Keratinocyte (primary cell): Measurements from ENCODE around the gene CCDC89. TPM values are rescaled to one million over a fixed set of nuclear protein-coding genes. Genes with fewer than 3 reads are reported as not detected.

Experiments used
- DNase-seq: peaks from one replicate; pipeline ENCODE4 v3.0.0-alpha.2; 2011; ENCODE audit warnings: low read depth, missing footprints, low spot score
- FAIRE-seq: peaks from 2 replicates; lab custom pipeline; 2011; peaks lifted over from hg19 to GRCh38; lab: Jason Lieb, UNC
- H2AFZ ChIP-seq: 2 replicates; pipeline ENCODE4 v1.6.0; 2012; ENCODE audit warnings: low read length, control low read depth, inconsistent platforms; ENCODE audit not compliant: control insufficient read depth
- H3K27ac ChIP-seq: 2 replicates; pipeline ENCODE4 v1.5.1; 2011; ENCODE audit warnings: low read length; ENCODE audit not compliant: control insufficient read depth, insufficient read depth
- H3K27me3 ChIP-seq: 3 replicates; pipeline ENCODE4 v1.6.0; 2011; ENCODE audit warnings: low read length; ENCODE audit not compliant: control insufficient read depth, insufficient read depth; ENCODE audit errors: extremely low read depth
- H3K36me3 ChIP-seq, 2 experiments: 2 replicates in 1 of 2; 3 replicates in 1 of 2; pipeline ENCODE4 v1.5.1; 2011; ENCODE audit warnings: low read length in 2 of 2, mild to moderate bottlenecking in 1 of 2; ENCODE audit not compliant: control insufficient read depth in 2 of 2, insufficient read depth in 2 of 2; ENCODE audit errors: extremely low read depth in 1 of 2
- H3K4me1 ChIP-seq: 3 replicates; pipeline ENCODE4 v1.5.1; 2011; ENCODE audit warnings: low read length; ENCODE audit not compliant: control insufficient read depth, insufficient read depth; ENCODE audit errors: extremely low read depth
- H3K4me2 ChIP-seq: 3 replicates; pipeline ENCODE4 v1.6.0; 2011; ENCODE audit warnings: low read depth, low read length; ENCODE audit not compliant: control insufficient read depth, insufficient read depth; ENCODE audit errors: extremely low read depth
- H3K4me3 ChIP-seq, 3 experiments: fragments of 200-600 bp in 1 of 3; sonication (generic) in 1 of 3; 2 replicates in 2 of 3; 3 replicates in 1 of 3; pipeline ENCODE4 v1.5.1; 2011 to 2016; ENCODE audit warnings: low read length in 3 of 3, mild to moderate bottlenecking in 3 of 3, control low read depth in 2 of 3, inconsistent platforms in 1 of 3, low read depth in 1 of 3, mixed read lengths in 1 of 3, mixed run types in 1 of 3, moderate library complexity in 1 of 3; ENCODE audit not compliant: control insufficient read depth in 2 of 3, insufficient read depth in 2 of 3; ENCODE audit errors: extremely low read depth in 1 of 3
- H3K79me2 ChIP-seq: 2 replicates; pipeline ENCODE4 v1.6.0; 2012; ENCODE audit warnings: low read length; ENCODE audit not compliant: control insufficient read depth, insufficient read depth
- H3K9ac ChIP-seq: 3 replicates; pipeline ENCODE4 v1.6.0; 2011; ENCODE audit warnings: low read length; ENCODE audit not compliant: control insufficient read depth, insufficient read depth; ENCODE audit errors: extremely low read depth
- H3K9me1 ChIP-seq: 3 replicates; pipeline ENCODE4 v1.6.0; 2011; ENCODE audit warnings: low read length; ENCODE audit not compliant: control insufficient read depth, insufficient read depth; ENCODE audit errors: extremely low read depth
- H3K9me3 ChIP-seq: 2 replicates; pipeline ENCODE4 v1.5.1; 2012; ENCODE audit warnings: low read depth, low read length; ENCODE audit not compliant: control insufficient read depth
- H4K20me1 ChIP-seq: 3 replicates; pipeline ENCODE4 v1.6.0; 2011; ENCODE audit warnings: low read length; ENCODE audit not compliant: control insufficient read depth, insufficient read depth; ENCODE audit errors: extremely low read depth
- CTCF ChIP-seq, 3 experiments: IDR thresholded peaks in 1 of 3; conservative IDR thresholded peaks in 1 of 3; optimal IDR thresholded peaks in 1 of 3; 2 replicates in 2 of 3; 3 replicates in 1 of 3; pipeline versions ENCODE3 to v1.5.1; 2011; ENCODE audit warnings: low read length in 3 of 3, mild to moderate bottlenecking in 3 of 3, moderate library complexity in 2 of 3, control low read depth in 1 of 3, inconsistent platforms in 1 of 3; ENCODE audit not compliant: insufficient read depth in 2 of 3; ENCODE audit errors: extremely low read depth in 1 of 3
- EZH2 ChIP-seq: IDR thresholded peaks from one replicate; pipeline ENCODE4 v1.6.1; 2012; ENCODE audit warnings: inconsistent platforms, mild to moderate bottlenecking, low read length, moderate library complexity
- dilution Hi-C: fragments of 300-500 bp; cut with MboI; formaldehyde crosslinking; loops from one replicate; pipeline ENCODE4 v1.7.0; 2020; ENCODE audit warnings: low sequenced_read_pairs; ENCODE audit not compliant: extremely low pct_ligation_motif_present
- polyA plus RNA-seq, 5 experiments: library from polyadenylated mRNA; depleted of rRNA in 3 of 5; stranded (reverse) in 3 of 5; stranded (forward) in 1 of 5; unstranded in 1 of 5; fragments of >200 nt; gene quantifications; 1 replicate in 1 of 5; 2 replicates in 3 of 5; 3 replicates in 1 of 5; pipeline versions ENCODE4 v1.2.1 to v1.2.3, GENCODE V29; 2011 to 2012; ENCODE audit warnings: missing spikeins in 2 of 5, low read depth in 1 of 5, low replicate concordance in 1 of 5

CCDC89 gene
- polyA plus RNA-seq, 1 donor (not counting 4 experiments of a cell fraction or from before 2014, with no cell fraction given), result 0.31 TPM

GRCh38 chr11:85718126-85718943 is 32.3 kb upstream of the CCDC89 start:
- H3K9ac ChIP-seq, result no peak overlapping the region
- TF ChIP-seq EZH2 (no peak), CTCF (optimal IDR thresholded peaks at IDR 0.05 in 1 of 3, IDR thresholded peaks at IDR 0.05 in 1 of 3, conservative IDR thresholded peaks at IDR 0.05 in 1 of 3; ENCODE audit: extremely low read depth in 1 of 3, insufficient read depth in 2 of 3, low read length in 3 of 3) (no peak)
- dilution Hi-C loops, result no loop called here
- H4K20me1 ChIP-seq, result no peaks in the 10 kb centered on the region
- no peaks in the 10 kb centered on the region for H3K9me3 ChIP-seq
- peaks cover 11% of the 10 kb centered on the region for H3K4me1 ChIP-seq
- H3K27ac ChIP-seq, result no peak overlapping the region
- H3K27me3 ChIP-seq, result no peaks in the 10 kb centered on the region
- H3K36me3 ChIP-seq, result no peaks in the 10 kb centered on the region
- no peak overlapping the region for H2AFZ ChIP-seq
- FAIRE-seq (no peak), DNase-seq (no peak)
- no peak overlapping the region for H3K4me3 ChIP-seq
- no peaks in the 10 kb centered on the region for H3K79me2 ChIP-seq
- no peaks in the 10 kb centered on the region for H3K9me1 ChIP-seq
- H3K4me2 ChIP-seq, result peak overlapping the region; percentile 16

GRCh38 chr11:85717429-85717828 is 31.4 kb upstream of the CCDC89 start:
- no peak for TF ChIP-seq EZH2
- no peak for TF ChIP-seq CTCF (optimal IDR thresholded peaks at IDR 0.05 in 1 of 3, IDR thresholded peaks at IDR 0.05 in 1 of 3, conservative IDR thresholded peaks at IDR 0.05 in 1 of 3; ENCODE audit: extremely low read depth in 1 of 3, insufficient read depth in 2 of 3, low read length in 3 of 3)
- FAIRE-seq, result no peak

More at GRCh38 chr11:85717429-85717828, 31.4 kb upstream of the CCDC89 start:
- no peak overlapping the region for H3K27ac ChIP-seq
- no peaks in the 10 kb centered on the region for H3K36me3 ChIP-seq
- peaks cover 11% of the 10 kb centered on the region for H3K4me1 ChIP-seq
- H3K9me1 ChIP-seq, result no peaks in the 10 kb centered on the region
- H3K9ac ChIP-seq, result no peak overlapping the region
- no peaks in the 10 kb centered on the region for H4K20me1 ChIP-seq
- H3K4me2 ChIP-seq, result no peak overlapping the region
- DNase-seq, result no peak
- H2AFZ ChIP-seq, result no peak overlapping the region
- dilution Hi-C loops, result no loop called here
- H3K4me3 ChIP-seq, result no peak overlapping the region
- no peaks in the 10 kb centered on the region for H3K79me2 ChIP-seq
- H3K9me3 ChIP-seq, result no peaks in the 10 kb centered on the region
- H3K27me3 ChIP-seq, result no peaks in the 10 kb centered on the region
